CD14-positive monocyte (primary cell): ENCODE results near the gene CATSPER4. TPM values are rescaled to one million over a fixed set of nuclear protein-coding genes. Genes with fewer than 3 reads are reported as not detected.

Experiments used
- DNase-seq, 3 donors: peaks; one replicate each; pipeline ENCODE4 v3.0.0-alpha.2; 2011 to 2022
- H2AFZ ChIP-seq: 2 replicates; pipeline ENCODE4 v1.6.0; 2012; ENCODE audit warnings: mild to moderate bottlenecking, low read depth, low read length, inconsistent platforms; ENCODE audit not compliant: insufficient read depth, poor library complexity, severe bottlenecking
- H3K27ac ChIP-seq, 2 donors: 1 replicate in 1 of 2; 2 replicates in 1 of 2; pipeline ENCODE4 v1.5.1; 2012 to 2013; ENCODE audit warnings: low read length in 2 of 2, control low read depth in 1 of 2, inconsistent platforms in 1 of 2, low read depth in 1 of 2, mild to moderate bottlenecking in 1 of 2
- H3K27me3 ChIP-seq, 2 donors: one replicate each; pipeline versions ENCODE4 v1.6.0 to v1.6.1; 2011 to 2013; ENCODE audit warnings: low read length in 2 of 2; ENCODE audit not compliant: control insufficient read depth in 2 of 2, insufficient read depth in 2 of 2
- H3K36me3 ChIP-seq, 2 donors: replicated peaks in 1 of 2; 1 replicate in 1 of 2; 2 replicates in 1 of 2; pipeline versions ENCODE4 v1.5.1 to v1.6.1; 2012 to 2013; ENCODE audit warnings: low read length in 2 of 2, control low read depth in 1 of 2, inconsistent platforms in 1 of 2, mild to moderate bottlenecking in 1 of 2; ENCODE audit not compliant: insufficient read depth in 2 of 2, control insufficient read depth in 1 of 2
- H3K4me1 ChIP-seq, 2 donors: 1 replicate in 1 of 2; 2 replicates in 1 of 2; pipeline versions ENCODE4 v1.5.1 to v1.6.1; 2012 to 2013; ENCODE audit warnings: low read length in 2 of 2, control low read depth in 1 of 2, inconsistent platforms in 1 of 2, mild to moderate bottlenecking in 1 of 2, moderate library complexity in 1 of 2; ENCODE audit not compliant: insufficient read depth in 2 of 2, control insufficient read depth in 1 of 2
- H3K4me2 ChIP-seq: replicated peaks from 2 replicates; pipeline ENCODE3; 2012; ENCODE audit warnings: low read length, moderate library complexity, mild to moderate bottlenecking; ENCODE audit not compliant: poor library complexity, severe bottlenecking; ENCODE audit errors: extremely low read depth
- H3K4me3 ChIP-seq, 3 experiments: fragments of 200-600 bp in 1 of 3; sonication (generic) in 1 of 3; replicated peaks in 1 of 3; 1 replicate in 2 of 3; 2 replicates in 1 of 3; pipeline ENCODE4 v1.5.1; 2011 to 2013; ENCODE audit warnings: low read length in 3 of 3, mild to moderate bottlenecking in 3 of 3, control low read depth in 2 of 3, low read depth in 2 of 3, inconsistent platforms in 1 of 3, moderate library complexity in 1 of 3
- H3K79me2 ChIP-seq: 2 replicates; pipeline ENCODE4 v1.6.0; 2012; ENCODE audit warnings: mild to moderate bottlenecking, control low read depth, inconsistent platforms, low read length, moderate library complexity; ENCODE audit not compliant: insufficient read depth
- H3K9ac ChIP-seq: 2 replicates; pipeline ENCODE4 v1.6.0; 2017; ENCODE audit warnings: low read length, mild to moderate bottlenecking; ENCODE audit not compliant: insufficient read depth, poor library complexity, severe bottlenecking
- H3K9me3 ChIP-seq, 2 donors: replicated peaks in 1 of 2; 1 replicate in 1 of 2; 2 replicates in 1 of 2; pipeline versions ENCODE4 v1.5.1 to v1.6.1; 2012 to 2013; ENCODE audit warnings: low read length in 2 of 2, control low read depth in 1 of 2; ENCODE audit not compliant: control insufficient read depth in 1 of 2, insufficient read depth in 1 of 2
- H4K20me1 ChIP-seq: 2 replicates; pipeline ENCODE4 v1.6.0; 2012; ENCODE audit warnings: mild to moderate bottlenecking, low read length, control low read depth, moderate library complexity; ENCODE audit not compliant: insufficient read depth
- H3K27ac Mint-ChIP-seq, 7 donors: one replicate each; pipeline ENCODE4 v1.8.0; 2020; ENCODE audit warnings: mild to moderate bottlenecking in 7 of 7, mixed read lengths in 7 of 7, moderate library complexity in 6 of 7, inconsistent platforms in 2 of 7
- H3K27me3 Mint-ChIP-seq, 3 donors: one replicate each; pipeline ENCODE4 v1.8.0; 2021 to 2022; ENCODE audit warnings: low read depth in 3 of 3, mild to moderate bottlenecking in 3 of 3, mixed read lengths in 3 of 3, moderate library complexity in 3 of 3, inconsistent platforms in 1 of 3
- H3K36me3 Mint-ChIP-seq, 2 donors: one replicate each; pipeline ENCODE4 v1.8.0; 2020; ENCODE audit warnings: mixed read lengths in 2 of 2, inconsistent platforms in 1 of 2, mild to moderate bottlenecking in 1 of 2
- H3K4me1 Mint-ChIP-seq: one replicate; pipeline ENCODE4 v1.8.0; 2020; ENCODE audit warnings: mild to moderate bottlenecking, mixed read lengths
- H3K4me3 Mint-ChIP-seq, 2 donors: one replicate each; pipeline ENCODE4 v1.8.0; 2020; ENCODE audit warnings: mild to moderate bottlenecking in 2 of 2, mixed read lengths in 2 of 2, moderate library complexity in 1 of 2
- H3K9me3 Mint-ChIP-seq, 7 donors: one replicate each; pipeline ENCODE4 v1.8.0; 2020 to 2022; ENCODE audit warnings: mixed read lengths in 7 of 7, mild to moderate bottlenecking in 6 of 7, moderate library complexity in 6 of 7, inconsistent platforms in 2 of 7
- WGBS: methylation state at CpG from one replicate; pipeline ENCODE4 v1.1.5; 2013; ENCODE audit warnings: missing lambda C conversion rate; ENCODE audit not compliant: insufficient coverage; 5-methylcytosine and 5-hydroxymethylcytosine counted together
- intact Hi-C, 2 donors: fragments of 100-400 bp; cut with micrococcal nuclease; formaldehyde crosslinking; loops; one replicate each; pipeline versions ENCODE4 v1.15.0 to v1.15.1; 2023
- polyA minus RNA-seq: library from RNA; depleted of rRNA, polyadenylated mRNA; stranded (reverse); fragments of >200 nt; gene quantifications from 2 replicates; pipeline ENCODE4 v1.2.3, GENCODE V29; 2012
- polyA plus RNA-seq, 3 donors: library from polyadenylated mRNA; depleted of rRNA in 1 of 3; unstranded in 2 of 3; stranded (reverse) in 1 of 3; fragments of 300-500 nt in 2 of 3; fragments of >200 nt in 1 of 3; fragmentation: Illumina TruSeq in 2 of 3; gene quantifications; 1 replicate in 2 of 3; 2 replicates in 1 of 3; pipeline ENCODE4 v1.2.3, GENCODE V29; 2012 to 2021
- total RNA-seq, 12 experiments: library from RNA in 1 of 12; stranded (reverse) in 1 of 12; fragments of 120-200 nt in 1 of 12; gene quantifications; one replicate each; pipeline ENCODE4 v1.2.4 and lab custom pipeline; 2013 to 2026; ENCODE audit warnings: mixed read lengths in 6 of 12, inconsistent platforms in 1 of 12
- TF ChIP-seq, protein P1 (sequence below): fragments of 200-600 bp; IDR thresholded peaks from one replicate; pipeline ENCODE4 v1.8.0; 2022; ENCODE audit warnings: antibody characterized with exemption, mild to moderate bottlenecking

The CATSPER4 gene
- not detected for total RNA-seq (2013)
- polyA plus RNA-seq (not detected), polyA minus RNA-seq (not detected in 2 replicates), total RNA-seq (lab: John Stamatoyannopoulos, UW) (0 to 0.58 (median 0.06) reads per million in 11 experiments)

DNA sequence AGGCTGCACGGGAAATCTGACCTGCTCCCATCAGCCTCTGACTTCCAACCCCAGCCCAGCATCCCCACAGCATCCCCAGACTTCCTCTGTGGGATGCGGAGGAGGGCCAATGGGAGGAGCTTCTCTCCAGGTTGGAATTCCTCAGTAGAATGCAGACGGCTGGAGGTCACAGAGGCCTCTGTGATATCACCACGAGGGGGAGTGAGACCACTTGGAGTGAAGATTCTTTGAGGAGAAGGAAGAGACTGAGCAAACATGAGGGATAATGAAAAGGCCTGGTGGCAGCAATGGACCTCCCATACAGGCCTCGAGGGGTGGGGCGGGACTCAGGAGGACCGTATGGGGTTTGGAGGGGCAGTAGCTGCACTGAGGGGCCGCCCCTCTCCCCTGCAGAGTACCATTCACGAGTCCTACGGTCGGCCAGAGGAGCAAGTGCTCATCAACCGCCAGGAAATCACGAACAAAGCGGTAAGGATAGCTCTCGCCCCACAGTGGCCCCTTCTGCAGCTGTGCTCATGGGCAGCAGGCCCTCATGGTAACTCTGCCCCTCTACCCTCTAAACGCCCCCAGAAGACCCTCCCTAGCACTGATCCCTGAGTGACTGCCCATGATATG, at the start of gene CATSPER4:
CATSPER4 (plus strand) TSS at position 230 of the 615 bp plus-strand sequence; CDS start at position 256, 26 bp downstream.
- no peaks in the 10 kb centered on the region for H3K36me3 ChIP-seq
- H3K79me2 ChIP-seq = no peaks in the 10 kb centered on the region
- peak within 1 kb of the TSS in 1 of 7 donors; percentile 47 for H3K27ac Mint-ChIP-seq
- H3K9me3 ChIP-seq = no peaks in the 10 kb centered on the region
- no peak within 1 kb of the TSS for H3K4me3 ChIP-seq
- intact Hi-C loops = no loop called here
- TF ChIP-seq, protein P1, sequence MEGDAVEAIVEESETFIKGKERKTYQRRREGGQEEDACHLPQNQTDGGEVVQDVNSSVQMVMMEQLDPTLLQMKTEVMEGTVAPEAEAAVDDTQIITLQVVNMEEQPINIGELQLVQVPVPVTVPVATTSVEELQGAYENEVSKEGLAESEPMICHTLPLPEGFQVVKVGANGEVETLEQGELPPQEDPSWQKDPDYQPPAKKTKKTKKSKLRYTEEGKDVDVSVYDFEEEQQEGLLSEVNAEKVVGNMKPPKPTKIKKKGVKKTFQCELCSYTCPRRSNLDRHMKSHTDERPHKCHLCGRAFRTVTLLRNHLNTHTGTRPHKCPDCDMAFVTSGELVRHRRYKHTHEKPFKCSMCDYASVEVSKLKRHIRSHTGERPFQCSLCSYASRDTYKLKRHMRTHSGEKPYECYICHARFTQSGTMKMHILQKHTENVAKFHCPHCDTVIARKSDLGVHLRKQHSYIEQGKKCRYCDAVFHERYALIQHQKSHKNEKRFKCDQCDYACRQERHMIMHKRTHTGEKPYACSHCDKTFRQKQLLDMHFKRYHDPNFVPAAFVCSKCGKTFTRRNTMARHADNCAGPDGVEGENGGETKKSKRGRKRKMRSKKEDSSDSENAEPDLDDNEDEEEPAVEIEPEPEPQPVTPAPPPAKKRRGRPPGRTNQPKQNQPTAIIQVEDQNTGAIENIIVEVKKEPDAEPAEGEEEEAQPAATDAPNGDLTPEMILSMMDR = no peak
- peaks cover 0 to 3% (median 2%) of the 10 kb centered on the region in 3 donors for H3K27me3 Mint-ChIP-seq
- no peak within 1 kb of the TSS for H3K9ac ChIP-seq
- no peaks in the 10 kb centered on the region for H3K36me3 Mint-ChIP-seq
- no peak within 1 kb of the TSS for H3K27ac ChIP-seq
- H3K4me1 ChIP-seq = no peaks in the 10 kb centered on the region
- no peaks in the 10 kb centered on the region for H4K20me1 ChIP-seq
- H2AFZ ChIP-seq = no peak within 1 kb of the TSS
- no peaks in the 10 kb centered on the region for H3K4me1 Mint-ChIP-seq
- no peak within 1 kb of the TSS for H3K4me3 Mint-ChIP-seq
- WGBS = 69% methylated on average over 11 of the region's 16 CpGs
- no peaks in the 10 kb centered on the region for H3K9me3 Mint-ChIP-seq
- DNase-seq = no peak
- no peak within 1 kb of the TSS for H3K4me2 ChIP-seq
- H3K27me3 ChIP-seq = no peaks in the 10 kb centered on the region

DNA sequence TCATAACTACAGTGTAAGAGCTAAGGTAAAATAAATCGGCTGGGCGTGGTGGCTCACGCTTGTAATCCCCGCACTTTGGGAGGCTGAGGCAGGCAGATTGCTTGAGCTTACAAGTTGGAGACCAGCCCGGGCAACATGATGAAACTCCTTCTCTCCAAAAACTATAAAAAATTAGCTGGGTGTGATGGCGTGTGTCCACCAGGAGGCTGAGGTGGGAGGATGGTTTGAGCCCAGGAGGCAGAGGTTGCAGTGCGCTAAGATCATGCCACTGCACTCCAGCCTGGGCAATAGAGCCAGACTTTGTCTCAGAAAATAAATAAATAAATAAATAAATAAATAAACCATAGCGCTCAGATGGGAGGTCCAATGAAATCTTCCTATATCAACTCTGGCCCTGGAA, 48.2 kb upstream of the CATSPER4 start:
- H3K9ac ChIP-seq = peak overlapping the region; percentile 57

More for the DNA sequence above, 48.2 kb upstream of the CATSPER4 start:
- peak overlapping the region; percentile 20 to 76 (median 60) for H3K4me3 ChIP-seq
- Mint-ChIP-seq H3K36me3 (no peaks in the 10 kb centered on the region), H3K4me3 (peak overlapping the region; percentile 66 to 81), H3K4me1 (peaks cover 16% of the 10 kb centered on the region), H3K27ac (peak overlapping the region in 6 of 7 donors; percentile 24 to 82 (median 78)), H3K27me3 (peaks cover 0 to 3% (median 3%) of the 10 kb centered on the region in 3 donors), H3K9me3 (no peaks in the 10 kb centered on the region)
- no peaks in the 10 kb centered on the region for H3K79me2 ChIP-seq
- no peaks in the 10 kb centered on the region for H3K27me3 ChIP-seq
- peak overlapping the region in 1 of 2 donors; percentile 82 for H3K27ac ChIP-seq
- no peaks in the 10 kb centered on the region for H3K36me3 ChIP-seq
- peak overlapping the region; percentile 81 for H2AFZ ChIP-seq
- no peaks in the 10 kb centered on the region for H3K9me3 ChIP-seq
- TF ChIP-seq, protein P1 = no peak
- peaks cover 13 to 20% of the 10 kb centered on the region in 2 donors for H3K4me1 ChIP-seq
- intact Hi-C loops = loop anchor here (10.0 kb wide), 1 partner anchor 107 kb away; no protein-coding TSS in a partner anchor
- no peak for DNase-seq
- H4K20me1 ChIP-seq = no peaks in the 10 kb centered on the region
- peak overlapping the region; percentile 85 for H3K4me2 ChIP-seq
- WGBS = 42% methylated on average over 4 of the region's 8 CpGs
